HG03135 (cell line): ENCODE results near the gene GRHL1.
A peak's percentile ranks its signal among the peaks of the same experiment; 100 is the strongest.

Experiments used
- ATAC-seq: cut with Tn5 transposase; IDR thresholded peaks from one replicate; pipeline ENCODE4 v1.9.1; 2021; ENCODE audit warnings: mild to moderate bottlenecking, moderate library complexity; ENCODE audit not compliant: unreplicated experiment

Gene GRHL1

DNA sequence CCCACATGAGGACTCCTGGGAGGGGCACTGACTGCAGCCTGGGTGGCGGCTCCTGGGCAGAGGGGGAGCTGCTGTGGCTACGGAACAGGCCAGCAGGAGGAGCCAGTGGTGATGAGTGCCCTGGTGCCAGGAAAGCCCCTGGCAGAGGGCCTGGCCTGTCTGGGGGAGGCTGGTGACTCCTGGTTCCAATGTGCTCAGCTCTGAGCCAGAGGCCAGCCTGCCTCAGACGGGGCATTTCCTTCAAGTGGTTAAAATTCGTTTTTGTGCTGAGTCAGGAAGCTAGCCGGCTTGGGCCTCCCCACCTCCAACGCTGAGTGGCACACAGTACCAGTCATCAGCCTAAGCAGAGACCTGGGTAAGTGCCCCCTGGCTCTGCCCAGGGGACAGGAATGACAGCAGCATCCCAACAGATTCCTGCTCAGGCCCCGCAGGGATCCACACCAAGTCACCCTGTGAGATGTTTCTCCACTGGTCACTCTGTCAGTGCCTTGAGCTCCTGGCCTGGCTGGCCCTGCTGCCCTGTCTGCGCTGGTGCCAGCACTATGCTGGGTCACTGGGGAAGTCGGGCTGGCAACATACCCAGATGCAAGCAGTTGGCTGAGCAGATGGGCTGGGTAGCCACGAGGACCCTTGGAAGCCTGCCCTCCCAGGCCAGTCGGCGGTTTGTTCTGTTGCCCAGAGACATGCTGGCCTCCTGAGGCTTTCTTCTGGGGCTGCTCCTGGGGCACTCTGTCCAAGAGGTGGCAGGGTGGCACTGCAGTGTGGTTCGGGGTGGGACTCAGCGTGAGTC is 84.8 kb downstream of the GRHL1 start:
- no peak for ATAC-seq

DNA sequence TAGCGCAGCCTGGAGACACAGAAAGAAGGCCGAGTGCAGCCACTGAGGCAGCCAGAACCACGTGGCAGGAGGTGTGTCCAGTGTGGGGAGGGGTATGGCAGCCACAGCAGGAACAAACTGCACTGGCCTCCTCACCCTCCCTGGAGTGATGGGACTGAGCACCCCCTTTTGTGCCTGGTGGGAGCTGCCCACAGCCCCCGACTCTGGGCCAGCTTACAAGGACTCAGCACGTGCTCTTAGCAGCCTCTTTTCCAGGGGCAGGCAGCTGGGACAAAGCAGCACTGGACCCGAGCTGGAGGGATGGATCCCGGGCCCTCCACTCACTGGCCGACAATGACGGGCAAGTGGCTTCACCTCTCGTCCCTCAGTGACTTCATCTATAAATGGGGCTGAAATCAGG is 86.6 kb downstream of the GRHL1 start:
- ATAC-seq = no peak

DNA sequence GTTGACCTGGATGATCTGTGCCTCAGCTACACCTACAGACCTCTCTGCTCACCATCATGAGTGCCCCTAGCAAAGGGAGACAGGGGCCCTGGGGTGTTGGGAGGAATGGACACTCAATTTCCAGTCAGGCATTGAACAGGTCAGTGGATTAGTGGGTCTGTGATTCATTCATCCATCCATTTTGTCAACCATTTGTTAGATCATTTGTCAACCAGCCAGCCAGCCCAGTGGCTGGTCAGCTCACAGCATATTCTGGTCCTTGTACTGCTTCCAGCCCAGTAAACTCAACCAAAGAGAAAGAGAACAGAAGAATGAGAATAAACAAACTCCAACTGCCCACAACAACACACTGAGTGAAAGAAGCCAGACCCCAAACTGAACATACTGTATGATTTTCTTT is 87.2 kb downstream of the GRHL1 start:
- no peak for ATAC-seq

GRCh38 chr2:10039658-10040410 is 88.3 kb downstream of the GRHL1 start:
- ATAC-seq = no peak

DNA sequence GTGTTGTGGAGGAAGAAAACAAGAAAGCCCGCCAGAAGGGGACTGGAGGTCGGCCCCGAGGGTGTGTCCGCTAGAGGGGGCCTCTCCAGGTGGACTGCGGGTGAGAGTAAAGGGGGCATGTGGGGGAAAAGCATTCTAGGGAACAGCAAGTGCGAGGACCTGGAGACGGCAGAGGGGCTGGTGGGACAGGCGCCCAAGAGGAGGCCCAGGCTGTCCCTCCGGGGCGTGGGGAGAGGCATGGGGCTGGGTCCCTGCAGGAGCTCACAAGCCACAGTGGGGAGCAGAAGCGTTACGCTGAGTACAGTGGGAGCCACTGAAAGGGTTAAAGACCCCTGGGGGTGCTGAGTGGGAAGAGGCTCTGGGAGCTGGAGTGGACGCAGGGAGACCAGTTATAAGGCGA is 90.2 kb downstream of the GRHL1 start:
- ATAC-seq = no peak

GRCh38 chr2:10042301-10043161 is 91.0 kb downstream of the GRHL1 start:
- no peak for ATAC-seq

DNA sequence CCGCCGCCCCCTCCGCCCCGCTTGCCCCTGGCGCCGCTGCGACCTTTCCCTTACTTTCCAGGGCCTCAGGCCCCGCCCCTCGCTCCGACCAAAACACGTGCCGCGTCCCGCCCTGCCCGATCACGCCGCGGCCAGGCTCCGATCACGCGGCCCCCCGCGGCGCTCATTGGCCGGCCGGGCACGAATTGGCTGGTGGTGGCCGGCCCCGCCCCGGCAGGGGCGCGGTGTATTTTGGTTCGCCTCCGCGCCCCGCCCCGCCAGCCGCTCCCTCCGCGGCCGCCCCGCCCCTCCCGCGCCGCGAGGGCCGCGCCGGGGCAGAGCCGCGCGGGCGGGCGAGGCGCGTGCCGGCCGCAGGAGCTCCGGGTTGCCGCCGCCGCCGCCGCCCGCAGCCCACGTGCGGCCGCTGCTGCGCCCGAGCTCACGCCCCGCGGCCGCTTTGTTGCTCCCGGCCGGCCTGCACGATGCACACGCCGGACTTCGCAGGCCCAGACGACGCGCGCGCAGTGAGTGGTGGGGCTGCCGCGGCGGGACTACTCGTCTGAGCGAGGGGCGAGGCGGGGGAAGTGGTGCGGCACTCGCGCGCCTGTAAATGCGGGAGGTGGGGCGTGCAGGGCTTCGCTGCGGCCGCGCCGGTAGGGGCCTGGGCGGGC is 91.9 kb downstream of the GRHL1 start, which contains the start of gene KLF11:
Gene KLF11, plus strand, starts transcription at position 295 of the 650 bp plus-strand sequence. Its CDS starts 167 bp downstream, at position 462.
- ATAC-seq = peak; percentile 66

DNA sequence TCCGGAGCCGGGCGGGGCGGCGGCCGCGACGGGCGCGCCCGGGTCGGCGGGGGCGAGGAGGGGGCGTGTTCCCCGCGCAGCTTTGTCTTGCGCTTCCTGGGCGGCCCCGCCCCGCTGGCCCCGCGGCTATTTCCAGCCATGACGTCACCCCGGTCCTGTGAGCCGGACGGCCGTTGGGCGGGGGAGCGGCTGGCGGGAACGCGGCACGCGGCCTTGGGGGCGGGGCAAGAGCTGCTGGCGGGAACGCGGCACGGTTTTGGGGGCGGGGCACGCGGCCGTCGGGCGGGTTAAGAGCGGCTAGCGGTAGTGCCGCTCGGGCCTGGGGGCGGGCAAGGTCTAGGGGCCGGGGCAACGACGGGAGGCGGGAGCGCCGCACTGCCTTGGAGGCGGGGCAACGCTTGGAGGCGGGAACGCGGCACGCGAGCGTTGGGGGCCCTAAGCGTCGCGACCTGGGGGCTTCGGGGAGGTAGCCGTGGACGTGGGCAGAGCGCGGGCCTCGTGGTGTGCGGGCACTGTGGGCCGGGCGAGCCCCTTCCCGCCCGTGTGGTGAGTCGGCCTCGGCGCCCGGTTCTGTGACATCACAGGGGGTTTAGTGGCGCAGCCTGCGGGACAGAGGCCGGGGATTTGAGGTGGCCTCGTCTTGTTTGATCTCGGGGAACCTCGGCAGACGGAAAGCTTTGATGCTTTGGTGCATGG is 92.6 kb downstream of the GRHL1 start:
- peak; percentile 38 for ATAC-seq

DNA sequence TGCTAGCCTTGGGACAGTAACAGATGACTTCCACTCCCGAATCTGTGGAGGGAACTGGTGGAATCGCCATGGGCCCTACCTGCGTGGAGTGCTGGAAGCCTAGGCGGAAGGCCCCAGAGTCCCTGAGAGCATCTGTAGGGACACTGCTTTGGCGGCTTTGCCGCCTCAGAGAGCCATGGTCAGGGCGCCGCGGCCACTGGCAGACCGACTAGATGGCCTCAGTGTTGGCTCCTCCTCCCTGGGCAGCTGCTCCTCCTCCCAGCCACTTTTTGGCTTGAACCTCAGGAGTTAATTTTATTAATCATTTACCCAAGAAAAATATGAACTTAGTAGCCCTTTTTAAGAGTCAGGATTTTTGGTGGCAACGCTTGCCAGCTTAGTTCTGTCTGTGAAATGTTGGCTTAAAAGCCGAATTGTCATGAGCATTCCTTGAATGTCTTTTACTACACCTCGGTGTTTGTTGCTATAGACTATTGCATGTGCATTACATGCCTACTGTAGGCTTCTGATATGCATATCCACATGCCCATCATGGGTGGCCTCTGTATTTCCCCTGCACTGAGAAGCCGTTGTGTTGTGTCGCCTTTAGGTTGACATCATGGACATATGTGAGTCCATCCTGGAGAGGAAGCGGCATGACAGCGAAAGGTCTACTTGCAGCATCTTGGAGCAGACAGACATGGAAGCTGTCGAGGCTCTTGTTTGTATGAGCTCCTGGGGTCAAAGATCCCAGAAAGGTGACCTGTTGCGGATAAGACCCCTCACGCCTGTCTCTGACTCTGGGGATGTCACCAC is 94.3 kb downstream of the GRHL1 start:
- ATAC-seq = no peak

GRCh38 chr2:10046931-10047330 is 95.4 kb downstream of the GRHL1 start:
- ATAC-seq = no peak

GRCh38 chr2:10047616-10048500 is 96.4 kb downstream of the GRHL1 start:
- no peak for ATAC-seq

DNA sequence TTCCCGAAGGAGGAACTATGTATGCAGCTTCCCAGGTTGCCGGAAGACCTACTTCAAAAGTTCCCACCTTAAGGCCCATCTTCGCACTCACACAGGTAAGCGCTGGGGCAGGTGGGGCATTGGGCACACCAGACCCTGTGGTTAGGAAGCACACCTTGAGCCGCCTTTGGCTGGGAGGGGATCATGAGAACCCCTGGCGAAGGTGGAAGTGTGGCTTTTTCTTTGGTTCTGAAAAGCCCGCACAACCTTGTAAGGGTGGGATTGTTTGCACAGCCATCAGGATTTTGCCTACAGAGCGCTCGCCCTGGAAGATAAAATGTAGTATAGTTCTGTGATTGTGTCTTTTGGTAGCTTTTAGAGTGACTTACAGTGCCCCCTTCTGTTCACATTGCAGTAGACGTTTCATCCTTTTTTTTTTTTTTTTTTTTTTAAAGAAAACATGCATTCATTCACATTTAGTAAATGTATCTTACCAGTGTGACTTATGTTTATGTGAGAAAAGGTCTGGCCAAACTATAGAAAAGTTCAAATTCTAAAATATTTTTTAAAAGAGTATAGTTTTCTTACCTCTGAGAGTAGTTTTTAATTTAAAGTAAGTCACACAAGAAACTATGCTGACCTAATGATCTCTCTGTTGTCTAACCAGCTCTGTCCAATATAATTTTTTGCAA is 97.1 kb downstream of the GRHL1 start:
- no peak for ATAC-seq
